ENCODE measurements around the gene SMTN. TPM values are rescaled to one million over a fixed set of nuclear protein-coding genes. Genes with fewer than 3 reads are reported as not detected.

SMTN gene
- total RNA-seq, 1 experiment from 2014 or later: 145 TPM

- intact Hi-C loops (cut with micrococcal nuclease): no loop called here
- no peak for ATAC-seq
- H3K27ac ChIP-seq (ENCODE audit: low read length): no peak overlapping the region
- POLR2A ChIA-PET (ENCODE audit: unreplicated experiment): no interaction called here
- H3K9ac ChIP-seq (ENCODE audit: low read length): no peak overlapping the region
- no peak overlapping the region for H2AFZ ChIP-seq (ENCODE audit: low read length)
- H3F3A ChIP-seq (ENCODE audit: low read length, unreplicated experiment): no peaks in the 10 kb centered on the region
- H3K9me3 ChIP-seq (ENCODE audit: low read length): no peaks in the 10 kb centered on the region
- no TSS peak for BruUV-seq (replicated peaks)
- H3K9me2 ChIP-seq (replicated peaks; ENCODE audit: low read length): no peaks in the 10 kb centered on the region
- 0 out of 2 replicates have a peak, but pooled peaks cover 4% of the 10 kb centered on the region for H3K4me1 ChIP-seq (ENCODE audit: insufficient read depth, low read length)
- H3K36me3 ChIP-seq (ENCODE audit: low read depth, low read length): no peaks in the 10 kb centered on the region
- no peaks in the 10 kb centered on the region for H3K79me2 ChIP-seq (ENCODE audit: low read length)
- H3K27me3 ChIP-seq (ENCODE audit: low read length): no peaks in the 10 kb centered on the region
- CTCF ChIA-PET: no interaction called here
- TF ChIP-seq EZH2phosphoT487 (IDR thresholded peaks at IDR 0.05; ENCODE audit: borderline replicate concordance, low read length): no peak
- no peak for TF ChIP-seq CTCF (conservative IDR thresholded peaks at IDR 0.05; ENCODE audit: low read depth, low read length)
- TF ChIP-seq EZH2 (IDR thresholded peaks at IDR 0.05; ENCODE audit: low read length, unreplicated experiment): no peak
- DNase-seq: no peak
- no peak overlapping the region for H3K4me2 ChIP-seq (ENCODE audit: low read length)
- H3K4me3 ChIP-seq (ENCODE audit: low read length): no peak overlapping the region
- H4K20me1 ChIP-seq (ENCODE audit: low read length): no peaks in the 10 kb centered on the region
Observed at GRCh38 chr22:31118046-31118820, 37.1 kb downstream of the SMTN start.

- ATAC-seq: no peak
- TF ChIP-seq CTCF (conservative IDR thresholded peaks at IDR 0.05; ENCODE audit: low read depth, low read length) (no peak), EZH2 (IDR thresholded peaks at IDR 0.05; ENCODE audit: low read length, unreplicated experiment) (no peak)
- ChIA-PET POLR2A (ENCODE audit: unreplicated experiment) (no interaction called here), CTCF (no interaction called here)
- DNase-seq: no peak
- Histone ChIP-seq H3K27ac (ENCODE audit: low read length) (no peak overlapping the region), H3K27me3 (ENCODE audit: low read length) (no peaks in the 10 kb centered on the region), H3F3A (ENCODE audit: low read length, unreplicated experiment) (no peaks in the 10 kb centered on the region), H3K79me2 (ENCODE audit: low read length) (no peaks in the 10 kb centered on the region), H3K36me3 (ENCODE audit: low read depth, low read length) (no peaks in the 10 kb centered on the region), H2AFZ (ENCODE audit: low read length) (no peak overlapping the region), H3K9ac (ENCODE audit: low read length) (no peak overlapping the region), H3K4me1 (ENCODE audit: insufficient read depth, low read length) (0 out of 2 replicates have a peak, but pooled peaks cover 4% of the 10 kb centered on the region), H3K9me2 (replicated peaks; ENCODE audit: low read length) (no peaks in the 10 kb centered on the region), H3K9me3 (ENCODE audit: low read length) (no peaks in the 10 kb centered on the region), H3K4me3 (ENCODE audit: low read length) (no peak overlapping the region), H4K20me1 (ENCODE audit: low read length) (no peaks in the 10 kb centered on the region), H3K4me2 (ENCODE audit: low read length) (no peak overlapping the region)
- BruUV-seq (replicated peaks): no TSS peak
- intact Hi-C loops (cut with micrococcal nuclease): no loop called here
Observed at GRCh38 chr22:31119026-31119717, 38.1 kb downstream of the SMTN start.

GRCh38 chr22:31120230-31120629, 39.1 kb downstream of the SMTN start:
- ATAC-seq: no peak

More at GRCh38 chr22:31120230-31120629, 39.1 kb downstream of the SMTN start:
- H4K20me1 ChIP-seq (ENCODE audit: low read length): no peaks in the 10 kb centered on the region
- no peaks in the 10 kb centered on the region for H3K27me3 ChIP-seq (ENCODE audit: low read length)
- intact Hi-C loops (cut with micrococcal nuclease): no loop called here
- H3K4me2 ChIP-seq (ENCODE audit: low read length): no peak overlapping the region
- no peaks in the 10 kb centered on the region for H3F3A ChIP-seq (ENCODE audit: low read length, unreplicated experiment)
- H2AFZ ChIP-seq (ENCODE audit: low read length): no peak overlapping the region
- H3K4me1 ChIP-seq (ENCODE audit: insufficient read depth, low read length): 0 out of 2 replicates have a peak, but pooled peaks cover 4% of the 10 kb centered on the region
- no peak for DNase-seq
- no peaks in the 10 kb centered on the region for H3K79me2 ChIP-seq (ENCODE audit: low read length)
- no peaks in the 10 kb centered on the region for H3K9me2 ChIP-seq (replicated peaks; ENCODE audit: low read length)
- no peaks in the 10 kb centered on the region for H3K36me3 ChIP-seq (ENCODE audit: low read depth, low read length)
- no peak overlapping the region for H3K9ac ChIP-seq (ENCODE audit: low read length)
- no peak overlapping the region for H3K4me3 ChIP-seq (ENCODE audit: low read length)
- no peaks in the 10 kb centered on the region for H3K9me3 ChIP-seq (ENCODE audit: low read length)
- ChIA-PET CTCF (interaction anchor here (0.6 kb wide), 1 partner anchor 30 kb away, joined by 3 read pairs; no protein-coding TSS in a partner anchor), POLR2A (ENCODE audit: unreplicated experiment) (no interaction called here)
- no peak overlapping the region for H3K27ac ChIP-seq (ENCODE audit: low read length)
- TF ChIP-seq EZH2 (IDR thresholded peaks at IDR 0.05; ENCODE audit: low read length, unreplicated experiment): no peak
- TF ChIP-seq CTCF (conservative IDR thresholded peaks at IDR 0.05; ENCODE audit: low read depth, low read length): no peak
- no peak for TF ChIP-seq EZH2phosphoT487 (IDR thresholded peaks at IDR 0.05; ENCODE audit: borderline replicate concordance, low read length)
- BruUV-seq (replicated peaks): no TSS peak

Data from PC-3 (cell line).